Stimulated activated CD8-positive, alpha-beta memory T cell treated with anti-CD3 and anti-CD28 coated beads, Interleukin-7, amount 100 ng/mL, for 24 hours (primary cell): ENCODE measurements around the gene SSPN.

Experiments
- DNase-seq: peaks from one replicate; pipeline ENCODE4 v3.0.0-alpha.2; 2020; ENCODE audit warnings: low read depth

Gene SSPN

GRCh38 chr12:26285401-26285800, 90.0 kb downstream of the SSPN start:
- no peak for DNase-seq

DNA sequence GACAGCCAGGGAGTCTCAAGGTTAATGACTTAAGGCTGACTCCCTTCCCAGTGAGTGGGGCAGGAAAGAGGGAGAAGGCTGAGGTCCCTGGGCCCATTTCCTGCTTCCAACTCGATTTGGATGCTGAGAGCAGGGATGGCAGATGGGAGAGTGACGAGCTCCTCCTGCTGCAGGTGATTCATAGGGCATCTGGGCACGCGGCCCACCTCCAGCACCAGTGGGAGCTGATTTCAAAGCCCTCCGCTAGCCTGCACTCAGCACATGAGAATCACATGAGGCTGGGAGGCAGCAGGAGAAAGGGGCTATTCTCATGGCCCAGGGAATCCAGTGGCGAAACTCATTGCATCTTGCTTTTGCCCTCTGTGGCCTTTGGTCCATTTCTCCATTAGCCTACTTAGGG, 90.8 kb downstream of the SSPN start:
- no peak for DNase-seq

- no peak for DNase-seq
Observed at GRCh38 chr12:26287671-26288381, 92.5 kb downstream of the SSPN start.

DNA sequence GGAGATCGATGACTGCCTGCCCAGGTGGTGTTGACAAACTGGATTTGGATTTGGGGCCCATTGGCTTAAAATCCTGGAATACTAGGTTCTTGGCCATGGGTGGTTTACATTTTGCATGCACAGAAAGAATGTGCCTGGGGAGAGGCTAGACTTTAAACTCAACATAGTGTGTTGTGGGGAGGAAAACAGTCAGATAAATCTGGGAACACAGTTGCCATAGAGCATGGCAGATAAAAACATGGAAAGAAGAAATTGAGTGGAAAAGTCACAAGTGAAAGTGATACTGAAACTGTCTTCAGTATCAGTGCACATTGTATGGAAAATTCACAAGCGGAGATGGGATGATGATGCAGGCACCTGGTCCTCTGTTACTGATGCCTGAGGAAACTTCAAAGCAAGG, 95.2 kb downstream of the SSPN start:
- no peak for DNase-seq

- DNase-seq: no peak
Observed at GRCh38 chr12:26292596-26292995, 97.2 kb downstream of the SSPN start.

- no peak for DNase-seq
Observed at GRCh38 chr12:26293612-26294011, 98.2 kb downstream of the SSPN start.

DNA sequence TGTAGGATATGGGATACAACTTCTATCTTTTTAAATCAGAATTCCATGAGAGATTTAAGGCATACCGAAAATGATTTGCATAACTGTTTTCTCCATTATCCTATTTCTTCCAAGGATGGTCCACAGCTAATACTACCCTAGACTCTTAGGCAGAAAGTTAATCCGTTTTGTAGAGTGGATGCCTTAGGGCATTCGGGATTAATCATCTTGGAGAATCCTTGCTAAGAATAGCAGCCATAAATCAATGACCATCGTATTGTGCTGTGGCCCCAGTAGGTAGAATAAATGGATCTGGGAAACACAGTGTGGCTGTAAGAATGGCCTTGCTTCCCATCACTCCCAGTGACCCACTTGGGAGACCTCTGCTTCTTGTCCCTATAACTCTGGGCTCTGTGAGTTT, 99.6 kb downstream of the SSPN start:
- no peak for DNase-seq

GRCh38 chr12:26297396-26298070, 102.2 kb downstream of the SSPN start:
- no peak for DNase-seq

DNA sequence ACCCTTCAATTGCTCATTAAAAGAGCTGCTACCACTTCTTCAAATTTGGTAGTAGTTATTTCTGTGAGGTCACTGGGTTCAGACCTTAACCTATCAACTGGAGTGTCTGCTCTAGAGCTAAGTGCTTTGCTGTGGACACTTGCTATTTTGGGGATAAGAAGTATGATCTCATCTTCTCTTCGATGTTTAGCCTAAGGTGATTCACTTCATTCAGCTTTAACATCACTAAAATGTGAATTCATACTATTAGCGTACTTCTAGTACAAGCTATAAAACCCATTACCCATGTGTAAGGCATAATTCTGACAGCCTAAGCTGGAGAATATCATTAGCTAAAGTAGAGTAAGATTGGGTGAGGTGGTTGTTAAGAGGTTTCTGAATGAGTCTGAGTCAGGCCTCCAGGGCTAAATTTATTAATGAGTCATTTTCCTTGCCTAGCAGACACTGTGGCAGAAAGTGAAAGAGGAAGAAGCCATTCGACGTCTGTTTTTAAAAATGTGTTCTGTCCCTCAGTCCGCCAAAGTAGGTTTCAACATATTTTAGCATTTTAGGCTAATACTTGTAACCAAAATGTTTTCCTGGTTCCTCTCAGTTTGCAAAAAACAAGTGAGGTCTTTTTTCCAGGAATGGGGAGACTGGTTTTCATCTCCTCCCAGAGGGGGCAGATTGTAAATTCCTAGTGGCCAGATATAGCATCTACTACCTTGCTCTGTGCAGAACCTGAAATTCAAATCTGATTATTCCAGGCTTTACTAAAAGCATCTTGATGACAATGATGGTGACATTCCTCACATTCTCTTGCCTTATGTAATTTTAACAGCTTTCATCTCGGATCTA, 103.6 kb downstream of the SSPN start:
- no peak for DNase-seq

DNA sequence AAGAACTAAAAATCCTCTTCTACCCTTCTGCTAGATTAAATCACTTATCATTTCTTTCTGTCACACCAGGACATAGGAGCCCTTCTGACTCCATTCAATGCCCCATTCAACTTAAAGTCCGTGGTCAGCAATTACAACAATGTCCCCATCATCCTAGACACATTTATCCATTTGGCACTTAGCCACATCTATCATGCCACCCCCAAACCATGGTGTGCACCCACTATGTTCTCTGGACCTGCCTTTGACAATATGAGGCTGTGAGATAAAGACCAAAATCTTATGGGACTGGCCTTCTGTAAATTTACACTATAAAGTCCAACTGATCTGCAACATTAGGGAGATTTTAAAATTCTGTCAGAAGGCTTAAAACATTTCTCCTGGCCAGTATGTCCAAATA, 104.4 kb downstream of the SSPN start:
- DNase-seq: no peak
